GM12878 (cell line): Measurements from ENCODE around the gene EFCAB10.
"Not testable (repeated sequence)": the region's sequence is repeated elsewhere in the genome, so short reads cannot be mapped to it uniquely, and the experiment has no call there.

Source experiments
- EP300 ChIP-seq, 2 experiments: fragments of 150-350 bp in 1 of 2; IDR thresholded peaks; 2 replicates each; pipeline ENCODE4 v1.6.1; 2011 to 2012; ENCODE audit warnings: low read depth in 2 of 2, low read length in 2 of 2, borderline replicate concordance in 1 of 2, improper control_type of control experiment in 1 of 2, inconsistent platforms in 1 of 2; ENCODE audit not compliant: control insufficient read depth in 1 of 2
- SP1 ChIP-seq: IDR thresholded peaks from one replicate; pipeline ENCODE4 v1.6.1; 2011; ENCODE audit warnings: low read depth, low read length

GRCh38 chr7:105524423-105524822 lies 56.9 kb downstream of the EFCAB10 start:
- not testable (repeated sequence) for TF ChIP-seq SP1; EP300 (IDR thresholded peaks at IDR 0.05; ENCODE audit: borderline replicate concordance in 1 of 2, control insufficient read depth in 1 of 2, low read depth in 2 of 2, low read length in 2 of 2)
